Panc1 (cell line): ENCODE data around the gene TMEM91. TPM values are rescaled to one million over a fixed set of nuclear protein-coding genes. Genes with fewer than 3 reads are reported as not detected.

Source experiments
- ATAC-seq: fragments of 200-7000 bp; cut with Tn5 transposase; 2 replicates; pipeline ENCODE4 v1.9.1; 2020; ENCODE audit warnings: mild to moderate bottlenecking, moderate library complexity
- BruUV-seq: library from RNA; stranded (reverse); fragments of 400-500 nt; replicated peaks from 2 replicates; lab custom pipeline; 2021; lab: Mats Ljungman, UMichigan
- CTCF ChIA-PET: fragments of 300-600 bp; sonication (Branson Sonifier 250); formaldehyde crosslinking; loops from one replicate; lab custom pipeline; 2022; ENCODE audit warnings: antibody characterized with exemption; lab: Charles Lee
- POLR2A ChIA-PET: fragments of 300-600 bp; sonication (Branson Sonifier 250); formaldehyde crosslinking; loops from one replicate; lab custom pipeline; 2022; ENCODE audit warnings: antibody characterized with exemption; lab: Charles Lee
- DNase-seq: peaks from one replicate; pipeline ENCODE4 v3.0.0-alpha.2; 2010; ENCODE audit warnings: low read depth, low spot score
- H3K27ac ChIP-seq: 2 replicates; pipeline ENCODE4 v1.5.1; 2011; ENCODE audit warnings: mild to moderate bottlenecking, low read length, inconsistent platforms
- H3K27me3 ChIP-seq: fragments of 200-500 bp; sonication (Bioruptor generic); 2 replicates; pipeline ENCODE4 v1.6.0; 2014; ENCODE audit warnings: low read length, inconsistent platforms; ENCODE audit not compliant: control insufficient read depth, insufficient read depth
- H3K36me3 ChIP-seq: fragments of 200-500 bp; sonication (Bioruptor generic); 2 replicates; pipeline ENCODE4 v1.5.1; 2014; ENCODE audit warnings: inconsistent platforms, mild to moderate bottlenecking, low read length, moderate library complexity; ENCODE audit not compliant: control insufficient read depth, insufficient read depth
- H3K4me1 ChIP-seq: 2 replicates; pipeline ENCODE4 v1.5.1; 2011; ENCODE audit warnings: inconsistent platforms, mild to moderate bottlenecking, low read length, moderate library complexity; ENCODE audit not compliant: control insufficient read depth, insufficient read depth
- H3K4me3 ChIP-seq, 2 experiments: 2 replicates each; pipeline ENCODE4 v1.5.1; 2011 to 2012; ENCODE audit warnings: low read depth in 2 of 2, low read length in 2 of 2, mild to moderate bottlenecking in 2 of 2, inconsistent platforms in 1 of 2, moderate library complexity in 1 of 2
- H3K9me3 ChIP-seq: fragments of 200-500 bp; sonication (Bioruptor generic); 2 replicates; pipeline ENCODE4 v1.5.1; 2014; ENCODE audit warnings: low read depth, mild to moderate bottlenecking, inconsistent platforms, low read length, moderate library complexity; ENCODE audit not compliant: control insufficient read depth, insufficient read depth
- CTCF ChIP-seq: fragments of 450-650 bp; IDR thresholded peaks from 2 replicates; pipeline ENCODE4 v1.5.1; 2017; ENCODE audit warnings: mild to moderate bottlenecking
- POLR2AphosphoS5 ChIP-seq: IDR thresholded peaks from 2 replicates; pipeline ENCODE4 v1.6.1; 2012; ENCODE audit warnings: mild to moderate bottlenecking, low read depth, low read length, moderate library complexity
- REST ChIP-seq, 2 experiments: IDR thresholded peaks; 2 replicates each; pipeline ENCODE4 v1.6.1; 2011 to 2012; ENCODE audit warnings: low read depth in 2 of 2, control low read depth in 1 of 2, low read length in 1 of 2, mild to moderate bottlenecking in 1 of 2, moderate library complexity in 1 of 2; ENCODE audit not compliant: insufficient read depth in 1 of 2
- SIN3A ChIP-seq: IDR thresholded peaks from 2 replicates; pipeline ENCODE4 v1.6.1; 2012; ENCODE audit warnings: low read depth, mild to moderate bottlenecking, low read length, moderate library complexity, borderline replicate concordance; ENCODE audit not compliant: insufficient read depth
- TCF7L2 ChIP-seq: IDR thresholded peaks from 2 replicates; pipeline ENCODE4 v1.6.1; 2011; ENCODE audit warnings: mild to moderate bottlenecking, low read depth, low read length, inconsistent platforms
- in situ Hi-C: cut with HindIII; loops from 2 replicates; pipeline ENCODE4 v1.10.0; 2016; ENCODE audit warnings: low sequenced_read_pairs, low pct_unique_long_range_greater_than_20kb
- intact Hi-C: fragments of 100-400 bp; cut with micrococcal nuclease; formaldehyde crosslinking; loops from one replicate; pipeline ENCODE4 v1.10.0; 2022; ENCODE audit not compliant: unreplicated experiment
- total RNA-seq: library from RNA; stranded (reverse); gene quantifications from one replicate; pipeline ENCODE4 v1.2.1, GENCODE V29; 2021; ENCODE audit not compliant: unreplicated experiment

The TMEM91 gene
- total RNA-seq, 1 experiment from 2014 or later, result 4.4 TPM

GRCh38 chr19:41356984-41357739 is 19.2 kb upstream of the TMEM91 start:
- ATAC-seq, result no peak
- Histone ChIP-seq H3K9me3 (no peaks in the 10 kb centered on the region), H3K27ac (no peak overlapping the region), H3K36me3 (peaks cover 2% of the 10 kb centered on the region; the same call in 1 of the 2 replicates), H3K4me1 (no peaks in the 10 kb centered on the region), H3K4me3 (no peak overlapping the region), H3K27me3 (no peaks in the 10 kb centered on the region)
- DNase-seq, result no peak
- no peak for TF ChIP-seq CTCF
- TF ChIP-seq POLR2AphosphoS5, result no peak
- TF ChIP-seq TCF7L2, result no peak
- TF ChIP-seq SIN3A, result no peak
- TF ChIP-seq REST (IDR thresholded peaks at IDR 0.05; ENCODE audit: insufficient read depth in 1 of 2, low read depth in 2 of 2, low read length in 1 of 2), result no peak
- ChIA-PET POLR2A (no interaction called here), CTCF (interaction anchor here (0.6 kb wide), 1 partner anchor 79 kb away, joined by 5 read pairs; no protein-coding TSS in a partner anchor)
- BruUV-seq, result no TSS peak
- in situ Hi-C loops, result no loop called here
- intact Hi-C loops, result no loop called here

GRCh38 chr19:41357746-41358145 is 18.6 kb upstream of the TMEM91 start:
- intact Hi-C loops (no loop called here), in situ Hi-C loops (no loop called here)
- no peaks in the 10 kb centered on the region for H3K9me3 ChIP-seq
- no peak overlapping the region for H3K27ac ChIP-seq
- TF ChIP-seq REST (IDR thresholded peaks at IDR 0.05; ENCODE audit: insufficient read depth in 1 of 2, low read depth in 2 of 2, low read length in 1 of 2) (no peak), TCF7L2 (no peak), CTCF (no peak), SIN3A (no peak)
- ChIA-PET POLR2A (no interaction called here), CTCF (no interaction called here)
- H3K36me3 ChIP-seq, result no peaks in the 10 kb centered on the region
- no peaks in the 10 kb centered on the region for H3K27me3 ChIP-seq
- ATAC-seq (no peak), DNase-seq (no peak)
- no TSS peak for BruUV-seq
- H3K4me1 ChIP-seq, result no peaks in the 10 kb centered on the region
- no peak overlapping the region for H3K4me3 ChIP-seq
